ENCODE results near the gene SMG6.
"Not testable (repeated sequence)": the region's sequence is repeated elsewhere in the genome, so short reads cannot be mapped to it uniquely, and the experiment has no call there.

Gene SMG6

GRCh38 chr17:2304931-2305330 is 1.3 kb upstream of the SMG6 start:
- no peak for DNase-seq (ENCODE audit: low read depth)

DNA sequence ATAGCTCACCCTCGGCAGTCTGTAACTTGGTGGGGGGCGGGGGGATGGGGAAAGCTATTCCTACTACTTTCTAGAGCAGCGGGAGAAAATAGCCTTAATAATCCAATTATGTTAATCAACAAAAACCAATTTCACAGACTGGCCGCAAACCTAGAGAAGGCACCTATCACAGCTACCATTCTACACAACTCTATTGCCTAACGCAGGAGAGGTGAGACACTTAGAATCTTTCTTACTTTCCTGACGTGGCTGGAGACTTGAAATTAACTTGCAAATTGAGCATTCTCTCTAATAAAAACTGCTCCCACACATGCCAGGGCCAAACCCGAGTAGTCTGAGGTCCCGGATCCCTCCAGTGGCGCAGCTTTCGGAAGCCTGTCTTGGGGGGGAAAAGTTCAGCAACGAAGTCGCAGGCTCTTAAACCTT is 794 bp downstream of the SMG6 start:
- no peak for DNase-seq (ENCODE audit: low read depth)

- no peak for DNase-seq (ENCODE audit: low read depth)
These were observed 3.8 kb downstream of the SMG6 start for GRCh38 chr17:2299756-2300155.

GRCh38 chr17:2299136-2299535 is 4.4 kb downstream of the SMG6 start:
- DNase-seq (ENCODE audit: low read depth): no peak

- DNase-seq (ENCODE audit: low read depth): no peak
These were observed 6.6 kb downstream of the SMG6 start for GRCh38 chr17:2297023-2297422.

DNA sequence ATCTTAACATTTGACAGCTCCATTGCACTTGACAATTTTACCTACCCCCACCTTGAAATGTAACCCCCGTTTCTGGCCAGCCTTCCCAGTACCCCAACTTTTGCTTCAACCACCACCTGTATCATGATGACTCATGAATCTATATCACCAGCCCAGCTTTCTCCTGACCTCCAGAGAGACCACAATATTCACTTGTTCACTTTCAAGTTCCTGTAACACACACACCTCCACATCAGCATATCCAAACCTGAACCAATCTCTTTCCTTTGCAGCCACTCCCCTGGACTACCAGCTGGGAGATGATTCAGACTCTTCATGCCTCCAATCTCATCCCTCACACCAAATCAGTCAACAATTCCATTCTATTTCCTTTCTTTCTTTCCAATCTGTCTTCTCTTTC is 8.0 kb downstream of the SMG6 start:
- no peak for DNase-seq (ENCODE audit: low read depth)

GRCh38 chr17:2292100-2292499 is 11.5 kb downstream of the SMG6 start:
- DNase-seq (ENCODE audit: low read depth): no peak

DNA sequence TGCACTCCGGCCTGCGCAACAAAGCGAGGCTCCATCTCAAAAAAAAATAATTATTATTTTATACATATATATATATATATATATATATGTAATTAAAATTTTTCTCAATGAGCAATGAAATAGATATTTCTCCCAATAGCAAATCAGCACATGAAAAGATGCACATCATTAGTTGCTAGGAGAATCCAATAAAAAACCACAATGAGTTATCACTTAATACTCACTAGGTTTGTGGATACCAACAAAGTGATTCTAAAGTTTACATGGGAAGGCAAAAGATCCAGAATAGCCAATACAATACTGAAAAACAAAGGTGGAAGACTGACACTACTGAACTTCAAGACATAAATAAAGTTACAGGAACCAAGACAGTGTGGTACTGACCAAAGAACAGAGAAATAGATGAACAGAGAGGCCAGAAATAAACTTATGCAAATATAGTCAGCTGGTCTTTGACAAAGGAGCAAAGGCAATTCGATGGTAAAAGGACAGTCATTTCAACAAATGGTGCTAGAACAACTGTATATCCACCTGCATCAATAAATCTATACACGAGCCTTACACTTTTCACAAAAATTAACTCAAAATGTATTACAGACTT is 13.6 kb downstream of the SMG6 start:
- no peak for DNase-seq (ENCODE audit: low read depth)

GRCh38 chr17:2283302-2283701 is 20.3 kb downstream of the SMG6 start:
- no peak for DNase-seq (ENCODE audit: low read depth)

GRCh38 chr17:2282297-2282873 is 21.2 kb downstream of the SMG6 start:
- peak; percentile 69 for DNase-seq (ENCODE audit: low read depth)

DNA sequence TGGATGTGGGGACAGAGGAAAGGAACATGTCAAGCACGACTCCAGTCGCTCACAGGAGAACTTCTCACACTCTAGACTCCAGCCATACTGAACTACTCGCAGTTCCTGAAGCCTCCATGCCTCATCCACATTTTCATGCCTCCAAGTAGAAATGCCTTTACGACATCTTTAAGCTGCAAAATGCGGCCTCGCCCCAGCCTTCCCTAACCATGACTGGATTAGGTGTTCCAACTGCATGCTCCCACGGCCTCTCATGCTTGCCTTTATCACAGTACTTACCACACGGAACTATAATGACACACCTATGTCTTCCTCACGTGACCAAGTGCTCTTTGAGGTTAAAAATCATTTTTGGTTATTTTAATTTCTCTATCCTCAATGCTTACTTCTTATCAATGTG is 23.9 kb downstream of the SMG6 start:
- no peak for DNase-seq (ENCODE audit: low read depth)

- DNase-seq (ENCODE audit: low read depth): no peak
These were observed 26.0 kb downstream of the SMG6 start for GRCh38 chr17:2277429-2278170.

DNA sequence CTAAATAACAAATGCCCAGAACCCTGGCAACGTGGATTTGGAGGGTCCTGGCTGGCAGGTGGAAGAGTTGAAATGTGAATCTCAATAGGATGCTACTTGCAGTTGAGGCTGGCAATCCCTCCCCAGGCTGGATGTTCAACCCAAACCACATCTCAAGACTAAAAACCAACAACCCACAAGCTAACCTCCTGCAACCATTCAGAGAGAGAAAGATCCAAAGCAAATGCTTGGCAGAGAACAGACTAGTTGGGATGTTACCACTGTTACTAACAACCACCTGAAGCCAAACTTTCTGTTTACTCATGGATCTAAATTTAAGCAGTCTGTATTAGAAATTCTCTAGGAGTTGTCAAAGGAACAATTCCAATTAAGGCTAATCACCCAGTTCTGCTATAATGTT is 27.9 kb downstream of the SMG6 start:
- DNase-seq (ENCODE audit: low read depth): no peak

- no peak for DNase-seq (ENCODE audit: low read depth)
These were observed 29.2 kb downstream of the SMG6 start for GRCh38 chr17:2274414-2274813.

- no peak for DNase-seq (ENCODE audit: low read depth)
These were observed 31.4 kb downstream of the SMG6 start for GRCh38 chr17:2271985-2272702.

DNA sequence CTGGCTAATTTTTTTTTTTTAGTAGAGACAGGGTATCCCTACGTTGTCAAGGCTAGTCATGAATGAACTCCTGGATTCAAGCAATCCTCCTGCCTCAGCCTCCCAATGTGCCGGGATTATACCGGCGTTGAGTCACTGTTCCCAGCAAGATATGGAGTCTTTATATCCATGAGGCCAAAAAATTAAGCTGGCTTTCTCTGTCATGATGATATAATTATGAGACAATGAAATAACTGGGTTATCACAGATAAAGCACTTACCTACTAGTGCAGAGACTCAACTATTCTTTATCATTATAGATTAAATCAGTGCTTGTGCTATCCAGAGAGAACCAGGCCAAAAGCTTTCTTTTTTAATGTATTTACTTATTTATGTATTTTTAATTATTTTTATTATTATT is 36.2 kb downstream of the SMG6 start:
- DNase-seq (ENCODE audit: low read depth): no peak

- no peak for DNase-seq (ENCODE audit: low read depth)
These were observed 36.7 kb downstream of the SMG6 start for GRCh38 chr17:2266865-2267228.

GRCh38 chr17:2266045-2266864 is 37.3 kb downstream of the SMG6 start:
- DNase-seq (ENCODE audit: low read depth): no peak

DNA sequence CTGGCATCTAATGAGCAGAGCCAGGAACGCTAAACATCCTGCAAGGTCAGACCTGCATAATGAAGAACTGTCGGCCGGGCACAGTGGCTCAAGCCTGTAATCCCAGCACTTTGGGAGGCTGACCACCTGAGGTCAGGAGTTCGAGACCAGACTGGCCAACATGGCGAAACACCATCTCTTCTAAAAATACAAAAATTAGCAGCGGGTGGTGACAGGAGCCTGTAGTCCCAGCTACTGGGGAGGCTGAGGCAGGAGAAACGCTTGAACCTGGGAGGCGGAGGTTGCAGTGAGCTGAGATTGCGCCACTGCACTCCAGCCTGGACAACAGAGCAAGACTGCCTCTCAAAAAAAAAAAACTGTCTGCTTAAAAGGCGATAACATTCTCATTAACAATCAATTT is 38.4 kb downstream of the SMG6 start:
- DNase-seq (ENCODE audit: low read depth): not testable (repeated sequence)

- DNase-seq (ENCODE audit: low read depth): no peak
These were observed 39.3 kb downstream of the SMG6 start for GRCh38 chr17:2264067-2264860.

Measured in stromal cell of bone marrow (primary cell).